AG04450 (cell line): Measurements from ENCODE around the gene NVL. TPM values are rescaled to one million over a fixed set of nuclear protein-coding genes. Genes with fewer than 3 reads are reported as not detected.

Source experiments
- CTCF ChIA-PET: fragments of 300-600, 350-600 bp; formaldehyde crosslinking; extraction: SDS; loops from one replicate; lab custom pipeline; 2022; ENCODE audit warnings: antibody characterized with exemption, inconsistent platforms; lab: Charles Lee
- POLR2A ChIA-PET: fragments of 350-600 bp; formaldehyde crosslinking; extraction: SDS; loops from one replicate; lab custom pipeline; 2021; ENCODE audit warnings: antibody characterized with exemption, inconsistent platforms; lab: Yijun Ruan, JAX
- DNase-seq: peaks from one replicate; pipeline ENCODE4 v3.0.0-alpha.2; 2011; ENCODE audit warnings: low read depth, low spot score
- H3K27ac ChIP-seq: one replicate; pipeline ENCODE4 v1.5.1; 2012; ENCODE audit warnings: low read depth, low read length, control low read depth
- H3K27me3 ChIP-seq: one replicate; pipeline ENCODE4 v1.6.0; 2012; ENCODE audit warnings: low read length; ENCODE audit not compliant: control insufficient read depth, insufficient read depth
- H3K4me3 ChIP-seq: 2 replicates; pipeline ENCODE4 v1.5.1; 2011; ENCODE audit warnings: mild to moderate bottlenecking, low read depth, low read length, control low read depth
- H3K9me3 ChIP-seq: 2 replicates; pipeline ENCODE4 v1.5.1; 2012; ENCODE audit warnings: low read length; ENCODE audit not compliant: control insufficient read depth, insufficient read depth
- CTCF ChIP-seq: IDR thresholded peaks from 2 replicates; pipeline ENCODE4 v1.5.1; 2011; ENCODE audit warnings: low read depth, low read length, control low read depth, inconsistent platforms
- polyA plus RNA-seq: library from polyadenylated mRNA; depleted of rRNA; stranded (reverse); fragments of >200 nt; gene quantifications from 2 replicates; pipeline ENCODE4 v1.2.3, GENCODE V29; 2011

NVL gene
- polyA plus RNA-seq, 1 experiment = 18.8 TPM

- CTCF ChIA-PET = no interaction called here
- no peak for TF ChIP-seq CTCF
- no peak for DNase-seq
- POLR2A ChIA-PET = no interaction called here
- Histone ChIP-seq H3K4me3 (no peak overlapping the region), H3K27me3 (no peaks in the 10 kb centered on the region), H3K9me3 (no peaks in the 10 kb centered on the region; the same call in 1 of the 2 replicates), H3K27ac (no peak overlapping the region)
Observed at GRCh38 chr1:224271106-224271505, 58.9 kb downstream of the NVL start.

- no peak for TF ChIP-seq CTCF
- Histone ChIP-seq H3K4me3 (no peak overlapping the region), H3K27ac (no peak overlapping the region), H3K9me3 (no peaks in the 10 kb centered on the region), H3K27me3 (no peaks in the 10 kb centered on the region)
- ChIA-PET POLR2A (interaction anchor here (0.6 to 0.7 kb wide), 2 partner anchors 59 to 63 kb away, joined by 3 to 5 read pairs; no protein-coding TSS in a partner anchor), CTCF (no interaction called here)
- no peak for DNase-seq
Observed at GRCh38 chr1:224267925-224268324, 62.0 kb downstream of the NVL start.

DNA sequence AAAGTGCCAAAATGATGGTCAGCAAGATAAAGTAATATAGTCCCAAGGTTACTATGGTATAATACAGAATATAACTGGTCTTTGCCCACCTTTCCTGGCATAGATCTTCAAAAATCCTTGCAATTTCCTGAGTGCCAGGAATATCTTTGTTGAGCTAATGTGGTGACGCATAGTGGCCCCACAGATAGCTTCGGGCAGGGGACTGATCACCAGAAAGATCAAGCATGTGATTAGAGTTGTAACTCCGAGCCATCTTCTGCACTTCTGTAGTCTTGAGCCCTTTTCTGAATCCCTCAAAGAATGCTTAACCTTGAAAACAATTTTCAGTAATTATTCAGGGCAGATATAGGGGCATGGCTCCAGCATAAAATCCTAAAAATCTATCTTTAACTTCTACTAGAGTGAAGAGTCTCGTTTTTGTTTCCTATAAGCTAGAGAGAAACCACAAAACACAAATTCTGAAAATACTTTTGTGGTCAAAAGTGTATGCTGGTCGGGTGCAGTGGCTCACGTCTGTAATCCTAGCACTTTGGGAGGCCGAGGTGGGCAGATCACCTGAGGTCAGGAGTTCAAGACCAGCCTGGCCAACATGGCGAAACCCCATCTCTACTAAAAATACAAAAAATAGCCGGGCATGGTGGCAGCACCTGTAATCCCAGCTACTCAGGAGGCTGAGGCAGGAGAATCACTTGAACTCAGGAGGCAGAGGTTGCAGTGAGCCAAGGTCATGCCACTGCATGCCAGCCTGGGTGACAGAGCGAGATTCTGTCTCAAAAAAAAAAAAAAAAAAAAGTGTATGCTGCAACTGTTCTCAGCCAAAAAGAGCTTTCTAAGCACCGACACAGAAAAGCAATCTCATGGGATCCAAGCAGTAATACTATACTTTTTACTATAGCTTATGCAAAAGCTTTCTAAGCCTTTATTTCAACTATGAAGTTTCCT lies 62.8 kb downstream of the NVL start:
- no peak for TF ChIP-seq CTCF
- H3K4me3 ChIP-seq = no peak overlapping the region
- no peaks in the 10 kb centered on the region for H3K9me3 ChIP-seq
- ChIA-PET POLR2A (interaction anchor here (0.6 to 0.7 kb wide), 2 partner anchors 60 to 63 kb away, joined by 3 to 5 read pairs; no protein-coding TSS in a partner anchor), CTCF (interaction anchor here (0.8 kb wide), 1 partner anchor 8 kb away, joined by 3 read pairs; no protein-coding TSS in a partner anchor)
- no peaks in the 10 kb centered on the region for H3K27me3 ChIP-seq
- no peak for DNase-seq
- no peak overlapping the region for H3K27ac ChIP-seq

DNA sequence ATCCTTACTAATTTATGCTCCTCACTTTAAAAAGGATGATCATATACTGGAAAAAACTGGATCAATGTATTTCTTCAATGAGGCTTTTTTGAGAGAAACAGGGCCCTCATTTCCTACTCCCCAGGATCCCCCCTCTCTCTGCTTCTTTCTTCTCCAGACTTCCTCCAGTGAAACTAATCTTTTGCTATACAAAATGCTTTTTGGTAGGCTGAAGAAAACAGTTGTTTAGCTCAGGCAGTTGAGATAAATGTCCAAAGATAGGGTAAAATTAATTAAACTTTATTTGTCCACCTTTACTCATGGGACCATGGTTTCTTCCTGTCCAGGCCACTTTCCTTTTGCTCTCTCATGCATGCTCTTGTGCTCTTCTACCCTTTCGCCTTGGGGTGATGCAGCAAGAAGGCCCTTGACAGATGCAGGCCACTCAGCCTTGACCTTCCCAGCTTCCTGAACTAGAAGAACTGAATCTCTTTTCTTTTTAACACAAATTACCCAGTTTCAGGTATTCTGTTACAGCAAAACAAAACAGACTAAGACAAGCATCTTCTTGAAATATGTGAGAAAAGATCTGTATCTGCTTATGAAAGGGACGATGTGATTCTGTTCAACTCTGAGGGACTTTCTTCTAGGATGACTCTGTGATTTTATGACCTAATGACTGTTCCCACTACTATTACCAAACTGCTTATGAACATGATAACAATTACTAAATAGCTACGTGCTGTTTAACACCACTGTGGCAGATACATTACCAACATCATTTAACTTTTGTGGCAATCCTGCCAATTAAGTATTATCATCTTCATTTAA lies 63.7 kb downstream of the NVL start:
- no peaks in the 10 kb centered on the region for H3K9me3 ChIP-seq
- H3K27ac ChIP-seq = no peak overlapping the region
- ChIA-PET POLR2A (no interaction called here), CTCF (interaction anchor here (0.8 kb wide), 1 partner anchor 9 kb away, joined by 3 read pairs; no protein-coding TSS in a partner anchor)
- TF ChIP-seq CTCF = no peak
- H3K27me3 ChIP-seq = no peaks in the 10 kb centered on the region
- H3K4me3 ChIP-seq = no peak overlapping the region
- DNase-seq = no peak
